ENCODE results near the gene RNF144A.

GRCh38 chr2:6926071-6926732 lies 9.0 kb downstream of the RNF144A start:
- no peak for TF ChIP-seq CTCF (IDR thresholded peaks at IDR 0.05)
- no peak for TF ChIP-seq POLR2A (IDR thresholded peaks at IDR 0.05)

Measured in testis (tissue), 2 donors.